Duodenal mucosa (tissue), 2 donors: ENCODE data around the gene CDC7.

Experiments
- H3K27ac ChIP-seq: one replicate; pipeline ENCODE4 v1.7.0; 2013; ENCODE audit warnings: low read depth, low read length
- H3K27me3 ChIP-seq, 2 donors: one replicate each; pipeline ENCODE4 v1.7.0; 2013; ENCODE audit warnings: low read length in 2 of 2, control low read depth in 1 of 2; ENCODE audit not compliant: insufficient read depth in 2 of 2, control insufficient read depth in 1 of 2
- H3K36me3 ChIP-seq, 2 donors: one replicate each; pipeline ENCODE4 v1.7.0; 2013; ENCODE audit warnings: low read length in 2 of 2, control low read depth in 1 of 2; ENCODE audit not compliant: insufficient read depth in 2 of 2, control insufficient read depth in 1 of 2
- H3K4me1 ChIP-seq, 2 donors: one replicate each; pipeline ENCODE4 v1.7.0; 2013; ENCODE audit warnings: low read length in 2 of 2, control low read depth in 1 of 2; ENCODE audit not compliant: insufficient read depth in 2 of 2, control insufficient read depth in 1 of 2
- H3K4me3 ChIP-seq, 2 donors: one replicate each; pipeline ENCODE4 v1.7.0; 2013; ENCODE audit warnings: low read length in 2 of 2, low read depth in 1 of 2
- H3K9ac ChIP-seq, 2 donors: one replicate each; pipeline ENCODE4 v1.7.0; 2013; ENCODE audit warnings: low read length in 2 of 2, low read depth in 1 of 2
- H3K9me3 ChIP-seq, 2 donors: one replicate each; pipeline ENCODE4 v1.7.0; 2013; ENCODE audit warnings: low read length in 2 of 2, control low read depth in 1 of 2; ENCODE audit not compliant: control insufficient read depth in 1 of 2

The CDC7 gene

GRCh38 chr1:91557039-91557690 lies 56.5 kb downstream of the CDC7 start:
- H3K36me3 ChIP-seq, result no peaks in the 10 kb centered on the region
- H3K27me3 ChIP-seq, result no peaks in the 10 kb centered on the region
- H3K9ac ChIP-seq, result no peak overlapping the region
- H3K9me3 ChIP-seq, result no peaks in the 10 kb centered on the region
- no peak overlapping the region for H3K27ac ChIP-seq
- no peak overlapping the region for H3K4me3 ChIP-seq
- H3K4me1 ChIP-seq, result peaks cover 5 to 11% of the 10 kb centered on the region in 2 donors

GRCh38 chr1:91557826-91558225 lies 57.2 kb downstream of the CDC7 start:
- no peak overlapping the region for H3K9ac ChIP-seq

GRCh38 chr1:91559046-91559750 lies 58.5 kb downstream of the CDC7 start:
- no peaks in the 10 kb centered on the region for H3K9me3 ChIP-seq
- H3K4me3 ChIP-seq, result no peak overlapping the region
- no peak overlapping the region for H3K27ac ChIP-seq
- H3K27me3 ChIP-seq, result no peaks in the 10 kb centered on the region
- peaks cover 5 to 9% of the 10 kb centered on the region in 2 donors for H3K4me1 ChIP-seq
- H3K9ac ChIP-seq, result no peak overlapping the region
- no peaks in the 10 kb centered on the region for H3K36me3 ChIP-seq

More at GRCh38 chr1:91557826-91558225, 57.2 kb downstream of the CDC7 start:
- Histone ChIP-seq H3K27ac (no peak overlapping the region), H3K36me3 (no peaks in the 10 kb centered on the region), H3K9me3 (no peaks in the 10 kb centered on the region), H3K4me3 (no peak overlapping the region), H3K27me3 (no peaks in the 10 kb centered on the region), H3K4me1 (peaks cover 5 to 9% of the 10 kb centered on the region in 2 donors)

GRCh38 chr1:91559838-91560565 lies 59.4 kb downstream of the CDC7 start:
- Histone ChIP-seq H3K4me3 (no peak overlapping the region), H3K27ac (no peak overlapping the region), H3K27me3 (no peaks in the 10 kb centered on the region), H3K9ac (no peak overlapping the region), H3K9me3 (no peaks in the 10 kb centered on the region), H3K36me3 (no peaks in the 10 kb centered on the region), H3K4me1 (peaks cover 5 to 7% of the 10 kb centered on the region in 2 donors)

GRCh38 chr1:91564888-91565701 lies 64.4 kb downstream of the CDC7 start:
- H3K4me1 ChIP-seq, result no peaks in the 10 kb centered on the region
- no peaks in the 10 kb centered on the region for H3K36me3 ChIP-seq
- H3K4me3 ChIP-seq, result no peak overlapping the region
- no peaks in the 10 kb centered on the region for H3K27me3 ChIP-seq
- H3K27ac ChIP-seq, result no peak overlapping the region
- H3K9me3 ChIP-seq, result no peaks in the 10 kb centered on the region
- no peak overlapping the region for H3K9ac ChIP-seq

- H3K27me3 ChIP-seq, result no peaks in the 10 kb centered on the region
- no peaks in the 10 kb centered on the region for H3K4me1 ChIP-seq
- H3K27ac ChIP-seq, result no peak overlapping the region
- H3K36me3 ChIP-seq, result no peaks in the 10 kb centered on the region
- H3K9ac ChIP-seq, result no peak overlapping the region
- no peak overlapping the region for H3K4me3 ChIP-seq
- H3K9me3 ChIP-seq, result no peaks in the 10 kb centered on the region
Measured at GRCh38 chr1:91567583-91567982, 66.9 kb downstream of the CDC7 start.

GRCh38 chr1:91568261-91568660 lies 67.6 kb downstream of the CDC7 start:
- Histone ChIP-seq H3K27ac (no peak overlapping the region), H3K9me3 (no peaks in the 10 kb centered on the region), H3K4me1 (no peaks in the 10 kb centered on the region), H3K36me3 (no peaks in the 10 kb centered on the region), H3K4me3 (no peak overlapping the region), H3K27me3 (no peaks in the 10 kb centered on the region), H3K9ac (no peak overlapping the region)

- Histone ChIP-seq H3K27ac (no peak overlapping the region), H3K4me3 (no peak overlapping the region), H3K36me3 (no peaks in the 10 kb centered on the region), H3K9ac (no peak overlapping the region), H3K4me1 (no peaks in the 10 kb centered on the region), H3K27me3 (no peaks in the 10 kb centered on the region), H3K9me3 (no peaks in the 10 kb centered on the region)
Measured at GRCh38 chr1:91569411-91570119, 68.9 kb downstream of the CDC7 start.

- Histone ChIP-seq H3K4me3 (no peak overlapping the region), H3K36me3 (no peaks in the 10 kb centered on the region), H3K9ac (no peak overlapping the region), H3K9me3 (no peaks in the 10 kb centered on the region), H3K27ac (no peak overlapping the region), H3K27me3 (no peaks in the 10 kb centered on the region), H3K4me1 (no peaks in the 10 kb centered on the region)
Measured at GRCh38 chr1:91570120-91570448, 69.4 kb downstream of the CDC7 start.
